Epithelial cell of umbilical artery (primary cell): ENCODE results near the gene MYOM1. TPM values are rescaled to one million over a fixed set of nuclear protein-coding genes. Genes with fewer than 3 reads are reported as not detected.

Experiments used
- total RNA-seq: library from RNA; depleted of rRNA; stranded (reverse); fragments of >200 nt; gene quantifications from 2 replicates; pipeline ENCODE4 v1.2.3, GENCODE V29; 2014

The MYOM1 gene
- total RNA-seq: 0.32 and 0.91 TPM in 2 replicates

GRCh38 chr18:3219631-3220335 is at the start of gene MYOM1:
MYOM1 (minus strand) TSS chr18:3219968; CDS start chr18:3215223, 4,745 bp downstream.

GRCh38 chr18:3261373-3262233 is 41.8 kb upstream of the MYOM1 start, which contains the start of gene MYL12B:
MYL12B (plus strand) TSS chr18:3262133; CDS start chr18:3272899, 10,766 bp downstream.

GRCh38 chr18:3247240-3248061 is 27.7 kb upstream of the MYOM1 start, which contains the start of gene MYL12A:
MYL12A (plus strand) TSS chr18:3247801; CDS start chr18:3253248, 5,447 bp downstream.

Other genes starting within 250 kb of the MYOM1 start
- 26.6 and 40.0 TPM in 2 replicates for gene LPIN2, start 206.8 kb downstream of the MYOM1 start, total RNA-seq
- gene MYL12A, start 27.8 kb upstream of the MYOM1 start, total RNA-seq: 1,280 and 1,623 TPM in 2 replicates
- gene MYL12B, start 42.2 kb upstream of the MYOM1 start, total RNA-seq: 686 and 1,109 TPM in 2 replicates
- 111 and 144 TPM in 2 replicates for gene TGIF1, start 230.2 kb upstream of the MYOM1 start, total RNA-seq